Pancreas (tissue), 10 donors: ENCODE results near the gene OPN1SW. TPM values are rescaled to one million over a fixed set of nuclear protein-coding genes. Genes with fewer than 3 reads are reported as not detected.
A peak's percentile ranks its signal among the peaks of the same experiment; 100 is the strongest.

Source experiments
- ATAC-seq, 4 donors: fragments of 200-7000 bp; cut with Tn5 transposase; one replicate each; pipeline versions ENCODE4 v1.8.0 to v1.9.1; 2020; ENCODE audit warnings: mild to moderate bottlenecking in 4 of 4, moderate library complexity in 4 of 4
- DNase-seq, 6 donors: peaks; one replicate each; pipeline ENCODE4 v3.0.0-alpha.2; 2020
- FAIRE-seq: peaks from 2 replicates; lab custom pipeline; 2012; peaks lifted over from hg19 to GRCh38; lab: Jason Lieb, UNC
- H3K27ac ChIP-seq, 4 donors: fragments of 200-600 bp; sonication (generic); 1 replicate in 3 of 4; 2 replicates in 1 of 4; pipeline versions ENCODE4 v1.5.0 to v1.8.0; 2020
- H3K27me3 ChIP-seq, 4 donors: fragments of 200-600 bp; one replicate each; pipeline ENCODE4 v1.8.0; 2021
- H3K36me3 ChIP-seq, 3 donors: fragments of 200-600 bp; sonication (generic) in 1 of 3; one replicate each; pipeline versions ENCODE4 v1.5.0 to v1.8.0; 2020 to 2021
- H3K4me1 ChIP-seq, 3 donors: fragments of 200-600 bp; one replicate each; pipeline ENCODE4 v1.8.0; 2021
- H3K4me3 ChIP-seq, 4 donors: fragments of 200-600 bp; sonication (generic) in 2 of 4; one replicate each; pipeline versions ENCODE4 v1.5.0 to v1.8.0; 2020 to 2021
- H3K9me3 ChIP-seq, 4 donors: fragments of 200-600 bp; one replicate each; pipeline ENCODE4 v1.8.0; 2021
- CTCF ChIP-seq, 4 donors: fragments of 200-600 bp; sonication (generic) in 3 of 4; IDR thresholded peaks; one replicate each; pipeline versions ENCODE4 v1.5.0 to v1.8.0; 2021; ENCODE audit warnings: antibody characterized with exemption in 4 of 4
- whole genome bisulfite sequencing, 2 donors: extraction: QIAGEN DNeasy Blood & Tissue Kit; methylation state at CpG; one replicate each; pipeline ENCODE4 v1.1.7; 2013; 5-methylcytosine and 5-hydroxymethylcytosine counted together
- intact Hi-C, 3 donors: fragments of 100-400 bp; cut with DNase I; formaldehyde crosslinking; loops; one replicate each; pipeline versions ENCODE4 v1.11.1 to v1.14.2; 2022
- polyA plus RNA-seq, 2 donors: library from polyadenylated mRNA; stranded (reverse); fragments of 200-250 nt; gene quantifications; one replicate each; pipeline ENCODE4 v1.2.3, GENCODE V29; 2013
- total RNA-seq, 6 donors: library from RNA; stranded (reverse); fragmentation: NEBNext Ultra II Directional in 4 of 6; extraction: Animal tissue kit (Norgen Biotek cat#: 25700) in 4 of 6; gene quantifications; one replicate each; pipeline versions ENCODE4 v1.2.1 to v1.2.4, GENCODE V29; 2021 to 2023
- donor health status: healthy with polysubstance abuse.
- donor health status: DM: no; HTN: no; CAD: no; lungs with moderate emphysema.
- donor health status: DM: no; HTN: no; CAD: no.
- donor health status: control.
- donor health status: control.
- donor health status: Bipolar disorder and iron deficiency.
- donor health status: DM: yes; HTN: yes; CAD: no.
- donor health status: DM: no; HTN: no; CAD: no.
- donor health status: DM: no; HTN: no; CAD: no.
- donor health status: DM: yes; HTN: yes; CAD: no.

Gene OPN1SW
- total and polyA plus RNA-seq, 8 donors = not detected

- 39 to 49% methylated on average over 5 of the region's 5 CpGs for WGBS, 2 donors
- no peaks in the 10 kb centered on the region for H3K4me1 ChIP-seq
- no peak for TF ChIP-seq CTCF (IDR thresholded peaks at IDR 0.05)
- no peaks in the 10 kb centered on the region for H3K9me3 ChIP-seq
- FAIRE-seq = no peak
- H3K36me3 ChIP-seq = peaks cover 0 to 5% (median 4%) of the 10 kb centered on the region in 3 donors
- intact Hi-C loops = no loop called here
- H3K4me3 ChIP-seq = no peak overlapping the region
- H3K27me3 ChIP-seq = no peaks in the 10 kb centered on the region
- no peak for DNase-seq
- H3K27ac ChIP-seq = no peak overlapping the region
- ATAC-seq = peak in 3 of 4 donors; percentile 27 to 47 (median 28)
Observed at GRCh38 chr7:128777156-128778123, 1.8 kb upstream of the OPN1SW start.

GRCh38 chr7:128774921-128775320 is 673 bp downstream of the OPN1SW start:
- DNase-seq (no peak), FAIRE-seq (no peak), ATAC-seq (no peak)
- H3K4me3 ChIP-seq = no peak overlapping the region
- no peak for TF ChIP-seq CTCF (IDR thresholded peaks at IDR 0.05)
- peaks cover 0 to 5% (median 4%) of the 10 kb centered on the region in 3 donors for H3K36me3 ChIP-seq
- no peak overlapping the region for H3K27ac ChIP-seq
- 94 to 96% methylated on average over 7 of the region's 7 CpGs for WGBS, 2 donors
- H3K9me3 ChIP-seq = no peaks in the 10 kb centered on the region
- peaks cover 0 to 3% (median 0%) of the 10 kb centered on the region in 3 donors for H3K4me1 ChIP-seq
- H3K27me3 ChIP-seq = no peaks in the 10 kb centered on the region
- intact Hi-C loops = no loop called here

DNA sequence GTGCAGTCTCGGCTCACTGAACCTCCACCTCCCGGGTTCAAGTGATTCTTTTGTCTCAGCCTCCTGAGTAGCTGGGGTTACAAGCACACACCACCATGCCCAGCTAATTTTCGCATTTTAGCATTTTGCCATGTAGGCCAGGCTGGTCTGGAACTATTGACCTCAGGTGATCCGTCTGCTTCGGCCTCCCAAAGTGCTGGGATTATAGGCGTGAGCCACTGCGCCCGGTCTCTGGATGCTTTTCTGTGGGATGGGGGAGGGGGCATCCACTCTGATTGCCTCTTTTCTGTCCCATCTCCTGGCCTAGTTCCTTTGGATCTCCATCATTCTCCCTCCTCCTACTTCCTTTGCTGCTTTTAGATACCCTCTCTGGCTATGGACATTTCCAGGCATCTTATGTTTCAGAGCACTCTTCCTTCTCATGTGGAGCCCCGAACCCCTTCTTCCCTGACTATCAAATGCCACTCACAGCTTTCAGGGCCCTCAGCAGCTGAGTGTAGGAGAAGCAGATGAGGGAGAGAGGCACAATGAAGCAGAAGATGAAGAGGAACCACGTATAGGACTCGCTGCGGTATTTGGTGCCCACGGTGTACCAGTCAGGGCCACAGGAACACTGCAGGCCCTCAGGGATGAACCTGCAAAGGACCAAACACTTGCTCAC is 1.4 kb downstream of the OPN1SW start:
- DNase-seq (no peak), ATAC-seq (no peak), FAIRE-seq (no peak)
- peaks cover 0 to 5% (median 4%) of the 10 kb centered on the region in 3 donors for H3K36me3 ChIP-seq
- H3K4me3 ChIP-seq = no peak overlapping the region
- H3K27ac ChIP-seq = no peak overlapping the region
- WGBS, 2 donors = 97% methylated on average over 13 of the region's 13 CpGs
- no peak for TF ChIP-seq CTCF (IDR thresholded peaks at IDR 0.05)
- H3K9me3 ChIP-seq = no peaks in the 10 kb centered on the region
- H3K27me3 ChIP-seq = no peaks in the 10 kb centered on the region
- peaks cover 0 to 5% (median 0%) of the 10 kb centered on the region in 3 donors for H3K4me1 ChIP-seq
- intact Hi-C loops = no loop called here

DNA sequence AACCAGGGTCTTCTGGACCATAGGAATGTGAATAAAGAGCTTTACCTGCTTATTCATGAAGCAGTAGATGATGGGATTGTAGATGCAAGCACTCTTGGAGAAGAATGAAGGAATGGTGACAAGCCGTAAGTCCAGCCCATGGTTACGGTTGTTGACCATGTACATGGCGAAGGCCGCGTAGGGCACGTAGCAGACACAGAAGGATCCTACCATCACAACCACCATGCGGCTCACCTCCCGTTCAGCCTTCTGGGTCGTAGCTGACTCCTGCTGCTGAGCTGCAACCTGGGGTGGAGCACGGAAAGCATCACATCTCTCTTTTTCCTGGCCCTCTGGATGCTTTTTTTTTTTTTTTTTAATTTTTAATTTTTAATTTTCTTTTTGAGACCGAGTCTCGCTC is 2.0 kb downstream of the OPN1SW start:
- DNase-seq = no peak
- H3K27me3 ChIP-seq = no peaks in the 10 kb centered on the region
- intact Hi-C loops = no loop called here
- no peaks in the 10 kb centered on the region for H3K9me3 ChIP-seq
- TF ChIP-seq CTCF (IDR thresholded peaks at IDR 0.05) = no peak
- peaks cover 0 to 5% (median 4%) of the 10 kb centered on the region in 3 donors for H3K36me3 ChIP-seq
- no peak overlapping the region for H3K27ac ChIP-seq
- H3K4me3 ChIP-seq = no peak overlapping the region
- FAIRE-seq = no peak
- peaks cover 0 to 5% (median 0%) of the 10 kb centered on the region in 3 donors for H3K4me1 ChIP-seq
- WGBS, 2 donors = 98% methylated on average over 12 of the region's 12 CpGs
- no peak for ATAC-seq
